Left lung (tissue), 14 donors: ENCODE data around the gene TRIM45. TPM values are rescaled to one million over a fixed set of nuclear protein-coding genes. Genes with fewer than 3 reads are reported as not detected.

Source experiments
- ATAC-seq: fragments of 200-7000 bp; cut with Tn5 transposase; one replicate; pipeline ENCODE4 v1.9.1; 2020; ENCODE audit warnings: moderate library complexity
- DNase-seq, 4 donors: peaks; one replicate each; pipeline ENCODE4 v3.0.0-alpha.2; 2013 to 2020
- H3K27ac ChIP-seq, 2 donors: fragments of 200-600 bp; sonication (generic) in 1 of 2; one replicate each; pipeline versions ENCODE4 v1.5.0 to v1.8.0; 2020 to 2021
- H3K27me3 ChIP-seq, 2 donors: fragments of 200-600 bp; sonication (generic) in 1 of 2; one replicate each; pipeline versions ENCODE4 v1.5.0 to v1.8.0; 2020 to 2021
- H3K36me3 ChIP-seq, 2 donors: fragments of 200-600 bp; sonication (generic) in 1 of 2; one replicate each; pipeline versions ENCODE4 v1.5.0 to v1.8.0; 2020 to 2021
- H3K4me1 ChIP-seq, 2 donors: fragments of 200-600 bp; one replicate each; pipeline ENCODE4 v1.8.0; 2021
- H3K4me3 ChIP-seq, 2 donors: fragments of 200-600 bp; sonication (generic) in 1 of 2; one replicate each; pipeline versions ENCODE4 v1.5.0 to v1.8.0; 2020 to 2021; ENCODE audit warnings: mild to moderate bottlenecking in 1 of 2
- H3K9me3 ChIP-seq, 2 donors: fragments of 200-600 bp; sonication (generic) in 1 of 2; one replicate each; pipeline versions ENCODE4 v1.5.0 to v1.8.0; 2020 to 2021
- CTCF ChIP-seq, 2 donors: fragments of 200-600 bp; sonication (generic) in 1 of 2; IDR thresholded peaks; one replicate each; pipeline versions ENCODE4 v1.5.0 to v1.8.0; 2021; ENCODE audit warnings: antibody characterized with exemption in 2 of 2
- intact Hi-C, 2 donors: fragments of 100-400 bp; cut with DNase I; formaldehyde crosslinking; loops; one replicate each; pipeline versions ENCODE4 v1.11.2 to v1.14.2; 2022
- long read RNA-seq, 12 donors: library from polyadenylated mRNA in 2 of 12; unstranded in 2 of 12; transcript quantifications; one replicate each; pipeline ENCODE4 v2.0.0 and lab custom pipeline, GENCODE V29; 2019 to 2026
- polyA plus RNA-seq, 6 donors: library from polyadenylated mRNA; unstranded; fragments of 120-200 nt; gene quantifications; one replicate each; pipeline ENCODE4 v1.2.1, GENCODE V29; 2013; ENCODE audit not compliant: insufficient read length in 6 of 6
- total RNA-seq, 2 donors: library from RNA; stranded (reverse); fragmentation: NEBNext Ultra II Directional; extraction: Animal tissue kit (Norgen Biotek cat#: 25700); gene quantifications; one replicate each; pipeline ENCODE4 v1.2.1, GENCODE V29; 2021
- donor health status: DM: no; HTN: yes; CAD: no.
- donor health status: DM: no; HTN: no; CAD: no.

Gene TRIM45
- total RNA-seq (1 to 10 TPM; 2.6 to 5.1 TPM), polyA plus RNA-seq (10 to 100 TPM; 16.0 to 18.9 (median 18.0) TPM)
- long read RNA-seq, donor 1, partial matches to known transcripts: 0 of 4 reads
- long read RNA-seq, donor 1, other reads (novel, unspliced or antisense): 0 of 4 reads
- long read RNA-seq, donor 2, partial matches to known transcripts: 0 of 2 reads
- long read RNA-seq, donor 2, other reads (novel, unspliced or antisense): 0 of 2 reads
- long read RNA-seq, donor 3, partial matches to known transcripts: 0 of 1 reads
- long read RNA-seq, donor 3, other reads (novel, unspliced or antisense): 0 of 1 reads
- long read RNA-seq, donor 4, partial matches to known transcripts: 0 of 1 reads
- long read RNA-seq, donor 4, other reads (novel, unspliced or antisense): 1 of 1 reads
- long read RNA-seq, donor 5, transcript TRIM45-201 (6 exons, 3,515 nt): major isoform, 5 of 18 reads
- long read RNA-seq, donor 5, partial matches to known transcripts: 13 of 18 reads
- long read RNA-seq, donor 5, other reads (novel, unspliced or antisense): 0 of 18 reads
- long read RNA-seq, donor 6: 0 reads
- long read RNA-seq, donor 7: 0 reads
- long read RNA-seq, donor 8, transcript TRIM45-201 (6 exons, 3,515 nt): major isoform, 5 of 5 reads
- long read RNA-seq, donor 8, partial matches to known transcripts: 0 of 5 reads
- long read RNA-seq, donor 8, other reads (novel, unspliced or antisense): 0 of 5 reads
- long read RNA-seq, donor 9: 0 reads
- long read RNA-seq, donor 10: 0 reads
- long read RNA-seq, donor 11: 0 reads
- long read RNA-seq, donor 12, partial matches to known transcripts: 0 of 4 reads
- long read RNA-seq, donor 12, other reads (novel, unspliced or antisense): 0 of 4 reads

- Histone ChIP-seq H3K27me3 (no peaks in the 10 kb centered on the region), H3K4me3 (peak within 1 kb of the TSS; percentile 44 to 54), H3K27ac (peak within 1 kb of the TSS; percentile 83 to 92), H3K9me3 (no peaks in the 10 kb centered on the region), H3K4me1 (peaks cover 0 to 14% of the 10 kb centered on the region in 2 donors), H3K36me3 (no peaks in the 10 kb centered on the region)
- ATAC-seq: peak; percentile 98
- peak; percentile 64 to 67 for TF ChIP-seq CTCF (IDR thresholded peaks at IDR 0.05)
- DNase-seq: peak; percentile 97 to 99 (median 98)
- intact Hi-C loops: loop anchor here in 1 of 2 donors (5.0 kb wide), 1 partner anchor 54 kb away; no protein-coding TSS in a partner anchor
Observed at GRCh38 chr1:117121589-117122329, at the start of gene TRIM45. Gene TRIM45, minus strand, starts transcription at chr1:117121749. Its CDS starts 548 bp downstream, at chr1:117121201.

GRCh38 chr1:117169871-117170596 lies 48.5 kb upstream of the TRIM45 start:
- ATAC-seq (no peak), DNase-seq (no peak)
- Histone ChIP-seq H3K27me3 (no peaks in the 10 kb centered on the region), H3K9me3 (no peaks in the 10 kb centered on the region), H3K36me3 (no peaks in the 10 kb centered on the region), H3K27ac (no peak overlapping the region), H3K4me3 (no peak overlapping the region), H3K4me1 (no peaks in the 10 kb centered on the region)
- TF ChIP-seq CTCF (IDR thresholded peaks at IDR 0.05): no peak
- intact Hi-C loops: no loop called here

- ATAC-seq (no peak), DNase-seq (no peak)
- no peak for TF ChIP-seq CTCF (IDR thresholded peaks at IDR 0.05)
- Histone ChIP-seq H3K4me3 (no peak overlapping the region), H3K36me3 (no peaks in the 10 kb centered on the region), H3K9me3 (no peaks in the 10 kb centered on the region), H3K27ac (no peak overlapping the region), H3K27me3 (no peaks in the 10 kb centered on the region), H3K4me1 (no peaks in the 10 kb centered on the region)
- intact Hi-C loops: no loop called here
Observed at GRCh38 chr1:117167402-117167801, 45.9 kb upstream of the TRIM45 start.

GRCh38 chr1:117166076-117166475 lies 44.5 kb upstream of the TRIM45 start:
- no peaks in the 10 kb centered on the region for H3K27me3 ChIP-seq
- DNase-seq: peak in 1 of 4 donors; percentile 34
- ATAC-seq: peak; percentile 95

More at GRCh38 chr1:117166076-117166475, 44.5 kb upstream of the TRIM45 start:
- Histone ChIP-seq H3K9me3 (no peaks in the 10 kb centered on the region), H3K4me3 (no peak overlapping the region), H3K36me3 (no peaks in the 10 kb centered on the region), H3K4me1 (no peaks in the 10 kb centered on the region), H3K27ac (no peak overlapping the region)
- TF ChIP-seq CTCF (IDR thresholded peaks at IDR 0.05): no peak
- intact Hi-C loops: no loop called here
